Measurements from ENCODE around the gene SPAG7. TPM values are rescaled to one million over a fixed set of nuclear protein-coding genes. Genes with fewer than 3 reads are reported as not detected.

Gene SPAG7
- total RNA-seq, 1 experiment from 2014 or later, result 43.4 TPM

DNA sequence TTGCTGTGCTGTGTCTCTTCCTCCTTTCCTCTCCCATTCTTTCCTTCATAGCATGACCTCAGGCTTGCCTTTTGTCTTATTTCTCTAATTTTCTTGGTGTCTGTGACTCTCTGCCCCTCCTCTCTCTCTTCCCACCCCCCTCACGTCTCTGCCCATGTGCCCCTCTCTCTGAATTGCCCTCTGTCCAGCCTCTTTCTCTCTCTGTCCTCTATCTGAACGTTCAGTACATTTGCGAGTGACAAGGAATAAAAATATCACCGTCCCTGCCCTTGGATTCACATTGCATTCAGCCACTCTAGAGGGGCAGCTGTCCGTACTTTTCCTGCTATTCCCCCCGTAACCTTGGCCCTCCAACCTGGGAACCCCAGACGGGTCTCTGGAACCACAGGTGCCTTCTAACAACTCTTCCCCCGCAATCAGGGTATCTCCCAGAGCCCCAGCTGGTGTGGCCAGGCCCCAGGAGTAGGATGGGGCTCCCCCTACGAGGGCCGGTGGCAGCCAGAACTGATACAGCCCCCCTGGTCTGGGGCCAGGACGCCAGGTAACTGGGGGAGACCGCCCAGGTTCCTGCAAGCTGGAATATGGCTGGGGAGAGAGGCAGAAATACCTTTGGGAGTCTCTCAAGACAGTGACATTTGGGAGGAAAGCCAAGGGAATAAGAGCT, 31.9 kb upstream of the SPAG7 start:
- H3K36me3 ChIP-seq (ENCODE audit: control insufficient read depth, insufficient read depth, low read length), result peaks cover 6% of the 10 kb centered on the region
- ATAC-seq (no peak), DNase-seq (ENCODE audit: low read depth, low spot score) (no peak)
- no peaks in the 10 kb centered on the region for H3K4me1 ChIP-seq (ENCODE audit: control insufficient read depth, insufficient read depth, low read length)
- ChIA-PET POLR2A (no interaction called here), CTCF (no interaction called here)
- H3K4me3 ChIP-seq (ENCODE audit: low read depth in 2 of 2, low read length in 2 of 2), result peak overlapping the region; percentile 74 to 79
- H3K27ac ChIP-seq (ENCODE audit: low read length), result peak overlapping the region; percentile 83; the same call in 1 of the 2 replicates
- intact Hi-C loops (cut with micrococcal nuclease; ENCODE audit: unreplicated experiment) (no loop called here), in situ Hi-C loops (cut with HindIII; ENCODE audit: low pct_unique_long_range_greater_than_20kb, low sequenced_read_pairs) (no loop called here)
- no peaks in the 10 kb centered on the region for H3K9me3 ChIP-seq (ENCODE audit: control insufficient read depth, insufficient read depth, low read depth, low read length)
- TSS peak; percentile 87 for BruUV-seq (replicated peaks)
- no peaks in the 10 kb centered on the region for H3K27me3 ChIP-seq (ENCODE audit: control insufficient read depth, insufficient read depth, low read length)
- no peak for TF ChIP-seq SIN3A (IDR thresholded peaks at IDR 0.05; ENCODE audit: borderline replicate concordance, insufficient read depth, low read depth, low read length)
- no peak for TF ChIP-seq TCF7L2 (IDR thresholded peaks at IDR 0.05; ENCODE audit: low read depth, low read length)
- TF ChIP-seq, protein P1, sequence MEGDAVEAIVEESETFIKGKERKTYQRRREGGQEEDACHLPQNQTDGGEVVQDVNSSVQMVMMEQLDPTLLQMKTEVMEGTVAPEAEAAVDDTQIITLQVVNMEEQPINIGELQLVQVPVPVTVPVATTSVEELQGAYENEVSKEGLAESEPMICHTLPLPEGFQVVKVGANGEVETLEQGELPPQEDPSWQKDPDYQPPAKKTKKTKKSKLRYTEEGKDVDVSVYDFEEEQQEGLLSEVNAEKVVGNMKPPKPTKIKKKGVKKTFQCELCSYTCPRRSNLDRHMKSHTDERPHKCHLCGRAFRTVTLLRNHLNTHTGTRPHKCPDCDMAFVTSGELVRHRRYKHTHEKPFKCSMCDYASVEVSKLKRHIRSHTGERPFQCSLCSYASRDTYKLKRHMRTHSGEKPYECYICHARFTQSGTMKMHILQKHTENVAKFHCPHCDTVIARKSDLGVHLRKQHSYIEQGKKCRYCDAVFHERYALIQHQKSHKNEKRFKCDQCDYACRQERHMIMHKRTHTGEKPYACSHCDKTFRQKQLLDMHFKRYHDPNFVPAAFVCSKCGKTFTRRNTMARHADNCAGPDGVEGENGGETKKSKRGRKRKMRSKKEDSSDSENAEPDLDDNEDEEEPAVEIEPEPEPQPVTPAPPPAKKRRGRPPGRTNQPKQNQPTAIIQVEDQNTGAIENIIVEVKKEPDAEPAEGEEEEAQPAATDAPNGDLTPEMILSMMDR (IDR thresholded peaks at IDR 0.05), result no peak
- TF ChIP-seq POLR2AphosphoS5 (IDR thresholded peaks at IDR 0.05; ENCODE audit: low read depth, low read length), result no peak
- TF ChIP-seq, protein P2, sequence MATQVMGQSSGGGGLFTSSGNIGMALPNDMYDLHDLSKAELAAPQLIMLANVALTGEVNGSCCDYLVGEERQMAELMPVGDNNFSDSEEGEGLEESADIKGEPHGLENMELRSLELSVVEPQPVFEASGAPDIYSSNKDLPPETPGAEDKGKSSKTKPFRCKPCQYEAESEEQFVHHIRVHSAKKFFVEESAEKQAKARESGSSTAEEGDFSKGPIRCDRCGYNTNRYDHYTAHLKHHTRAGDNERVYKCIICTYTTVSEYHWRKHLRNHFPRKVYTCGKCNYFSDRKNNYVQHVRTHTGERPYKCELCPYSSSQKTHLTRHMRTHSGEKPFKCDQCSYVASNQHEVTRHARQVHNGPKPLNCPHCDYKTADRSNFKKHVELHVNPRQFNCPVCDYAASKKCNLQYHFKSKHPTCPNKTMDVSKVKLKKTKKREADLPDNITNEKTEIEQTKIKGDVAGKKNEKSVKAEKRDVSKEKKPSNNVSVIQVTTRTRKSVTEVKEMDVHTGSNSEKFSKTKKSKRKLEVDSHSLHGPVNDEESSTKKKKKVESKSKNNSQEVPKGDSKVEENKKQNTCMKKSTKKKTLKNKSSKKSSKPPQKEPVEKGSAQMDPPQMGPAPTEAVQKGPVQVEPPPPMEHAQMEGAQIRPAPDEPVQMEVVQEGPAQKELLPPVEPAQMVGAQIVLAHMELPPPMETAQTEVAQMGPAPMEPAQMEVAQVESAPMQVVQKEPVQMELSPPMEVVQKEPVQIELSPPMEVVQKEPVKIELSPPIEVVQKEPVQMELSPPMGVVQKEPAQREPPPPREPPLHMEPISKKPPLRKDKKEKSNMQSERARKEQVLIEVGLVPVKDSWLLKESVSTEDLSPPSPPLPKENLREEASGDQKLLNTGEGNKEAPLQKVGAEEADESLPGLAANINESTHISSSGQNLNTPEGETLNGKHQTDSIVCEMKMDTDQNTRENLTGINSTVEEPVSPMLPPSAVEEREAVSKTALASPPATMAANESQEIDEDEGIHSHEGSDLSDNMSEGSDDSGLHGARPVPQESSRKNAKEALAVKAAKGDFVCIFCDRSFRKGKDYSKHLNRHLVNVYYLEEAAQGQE (IDR thresholded peaks at IDR 0.05; ENCODE audit: insufficient read depth in 1 of 2, low read depth in 2 of 2, low read length in 1 of 2), result no peak

DNA sequence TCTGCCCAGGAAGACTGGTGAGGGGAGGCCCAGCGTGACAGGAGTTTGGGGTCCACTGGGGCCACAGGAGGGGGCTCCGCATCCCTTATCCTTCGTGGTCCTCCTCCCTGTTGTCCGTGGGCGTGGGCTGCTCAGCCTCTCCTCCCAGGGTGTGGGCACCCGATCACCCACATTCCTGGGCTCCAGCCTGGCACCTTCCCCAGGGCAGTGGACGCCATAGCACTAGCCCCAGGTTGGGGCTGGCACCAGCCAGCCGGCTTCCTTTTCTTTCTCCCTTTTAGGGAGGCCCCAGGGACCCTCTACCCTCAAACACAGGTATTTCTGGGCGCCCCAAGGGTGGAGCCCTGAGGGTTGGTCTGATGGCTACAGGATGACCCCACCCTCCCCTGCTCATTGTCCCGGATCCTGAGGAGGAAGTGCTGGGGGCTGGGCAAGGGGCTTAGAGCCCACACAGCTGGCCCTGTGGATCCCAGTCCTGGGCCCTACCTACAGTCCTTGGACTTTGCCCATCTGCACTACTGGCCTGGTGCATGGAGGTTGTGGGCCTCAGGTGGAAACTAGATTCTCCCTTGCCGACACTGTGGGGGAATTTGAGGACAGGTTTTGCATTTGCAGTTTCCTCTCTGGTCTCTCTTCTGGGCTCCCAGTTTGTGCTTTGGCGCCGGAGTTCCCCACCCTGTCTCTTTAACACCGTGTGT, 31.3 kb upstream of the SPAG7 start:
- no TSS peak for BruUV-seq (replicated peaks)
- CTCF ChIA-PET, result no interaction called here
- H3K4me3 ChIP-seq (ENCODE audit: low read depth in 2 of 2, low read length in 2 of 2), result peak overlapping the region; percentile 74 to 79
- in situ Hi-C loops (cut with HindIII; ENCODE audit: low pct_unique_long_range_greater_than_20kb, low sequenced_read_pairs), result no loop called here
- ATAC-seq (no peak), DNase-seq (ENCODE audit: low read depth, low spot score) (no peak)
- intact Hi-C loops (cut with micrococcal nuclease; ENCODE audit: unreplicated experiment), result no loop called here
- no peaks in the 10 kb centered on the region for H3K4me1 ChIP-seq (ENCODE audit: control insufficient read depth, insufficient read depth, low read length)
- peak overlapping the region; percentile 83 for H3K27ac ChIP-seq (ENCODE audit: low read length)
- H3K36me3 ChIP-seq (ENCODE audit: control insufficient read depth, insufficient read depth, low read length), result no peaks in the 10 kb centered on the region; the same call in none of the 2 replicates
- H3K27me3 ChIP-seq (ENCODE audit: control insufficient read depth, insufficient read depth, low read length), result no peaks in the 10 kb centered on the region
- POLR2A ChIA-PET, result no interaction called here
- no peak for TF ChIP-seq POLR2AphosphoS5 (IDR thresholded peaks at IDR 0.05; ENCODE audit: low read depth, low read length)
- TF ChIP-seq, protein P2 (IDR thresholded peaks at IDR 0.05; ENCODE audit: insufficient read depth in 1 of 2, low read depth in 2 of 2, low read length in 1 of 2), result no peak
- TF ChIP-seq TCF7L2 (IDR thresholded peaks at IDR 0.05; ENCODE audit: low read depth, low read length), result no peak
- no peak for TF ChIP-seq SIN3A (IDR thresholded peaks at IDR 0.05; ENCODE audit: borderline replicate concordance, insufficient read depth, low read depth, low read length)
- TF ChIP-seq, protein P1 (IDR thresholded peaks at IDR 0.05), result no peak
- H3K9me3 ChIP-seq (ENCODE audit: control insufficient read depth, insufficient read depth, low read depth, low read length), result no peaks in the 10 kb centered on the region

All from Panc1 (cell line).